Fibroblast of the aortic adventitia (primary cell): ENCODE data around the gene PID1. TPM values are rescaled to one million over a fixed set of nuclear protein-coding genes. Genes with fewer than 3 reads are reported as not detected.

Source experiments
- DNase-seq: peaks from one replicate; pipeline ENCODE4 v3.0.0-alpha.2; 2010; ENCODE audit warnings: low read depth
- H3K4me3 ChIP-seq: 2 replicates; pipeline ENCODE4 v1.5.1; 2011; ENCODE audit warnings: low read depth, mild to moderate bottlenecking, control low read depth, low read length, moderate library complexity
- total RNA-seq: library from RNA; depleted of rRNA; stranded (reverse); fragments of >200 nt; gene quantifications from 2 replicates; pipeline ENCODE4 v1.2.3, GENCODE V29; 2012; ENCODE audit warnings: low replicate concordance
- TF ChIP-seq, protein P1 (sequence below): IDR thresholded peaks from 2 replicates; pipeline ENCODE4 v1.5.1; 2011; ENCODE audit warnings: mild to moderate bottlenecking, low read length, control low read depth, inconsistent platforms; ENCODE audit not compliant: insufficient read depth

The PID1 gene
- total RNA-seq, 1 donor: 13.0 TPM

DNA sequence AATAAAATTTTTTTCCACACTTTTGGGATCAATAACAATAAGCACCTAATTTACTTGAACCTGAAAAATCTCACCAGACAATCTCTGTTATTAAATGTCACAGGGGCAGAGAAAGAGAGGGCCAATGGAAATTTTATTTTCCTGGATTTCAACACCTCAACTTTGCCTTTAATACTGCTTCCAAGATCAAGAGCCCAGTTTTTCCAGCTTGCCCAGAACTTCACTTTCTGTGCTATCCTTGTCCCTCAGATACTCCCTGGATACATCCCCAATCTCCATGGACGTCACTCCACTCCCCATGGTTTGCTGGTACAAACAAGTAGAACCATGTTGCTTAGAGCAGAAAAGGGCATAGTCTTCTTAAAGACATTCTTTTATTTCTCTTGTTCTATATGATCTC, 29.3 kb upstream of the PID1 start:
- DNase-seq: no peak
- no peak overlapping the region for H3K4me3 ChIP-seq
- TF ChIP-seq, protein P1, sequence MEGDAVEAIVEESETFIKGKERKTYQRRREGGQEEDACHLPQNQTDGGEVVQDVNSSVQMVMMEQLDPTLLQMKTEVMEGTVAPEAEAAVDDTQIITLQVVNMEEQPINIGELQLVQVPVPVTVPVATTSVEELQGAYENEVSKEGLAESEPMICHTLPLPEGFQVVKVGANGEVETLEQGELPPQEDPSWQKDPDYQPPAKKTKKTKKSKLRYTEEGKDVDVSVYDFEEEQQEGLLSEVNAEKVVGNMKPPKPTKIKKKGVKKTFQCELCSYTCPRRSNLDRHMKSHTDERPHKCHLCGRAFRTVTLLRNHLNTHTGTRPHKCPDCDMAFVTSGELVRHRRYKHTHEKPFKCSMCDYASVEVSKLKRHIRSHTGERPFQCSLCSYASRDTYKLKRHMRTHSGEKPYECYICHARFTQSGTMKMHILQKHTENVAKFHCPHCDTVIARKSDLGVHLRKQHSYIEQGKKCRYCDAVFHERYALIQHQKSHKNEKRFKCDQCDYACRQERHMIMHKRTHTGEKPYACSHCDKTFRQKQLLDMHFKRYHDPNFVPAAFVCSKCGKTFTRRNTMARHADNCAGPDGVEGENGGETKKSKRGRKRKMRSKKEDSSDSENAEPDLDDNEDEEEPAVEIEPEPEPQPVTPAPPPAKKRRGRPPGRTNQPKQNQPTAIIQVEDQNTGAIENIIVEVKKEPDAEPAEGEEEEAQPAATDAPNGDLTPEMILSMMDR: no peak

DNA sequence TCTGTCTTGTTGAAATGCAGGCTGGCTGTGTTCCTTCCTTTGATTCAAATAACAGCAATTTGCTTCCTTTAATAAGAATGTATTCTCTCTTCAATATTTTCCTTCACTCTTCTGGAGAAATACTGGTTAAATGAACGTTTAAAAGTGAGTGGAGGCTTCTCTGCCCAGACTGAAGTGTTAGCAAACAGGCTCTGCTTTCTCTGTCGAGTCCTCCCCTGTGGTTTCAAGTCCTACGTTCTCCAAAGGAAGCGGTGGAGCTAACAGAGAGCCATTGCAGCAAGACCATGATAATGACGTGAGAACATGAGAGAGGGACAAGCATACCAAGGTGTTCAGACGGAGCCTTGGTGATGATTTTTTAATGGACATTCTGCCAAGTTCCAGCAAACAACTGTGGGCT, 26.2 kb upstream of the PID1 start:
- DNase-seq: peak; percentile 42

DNA sequence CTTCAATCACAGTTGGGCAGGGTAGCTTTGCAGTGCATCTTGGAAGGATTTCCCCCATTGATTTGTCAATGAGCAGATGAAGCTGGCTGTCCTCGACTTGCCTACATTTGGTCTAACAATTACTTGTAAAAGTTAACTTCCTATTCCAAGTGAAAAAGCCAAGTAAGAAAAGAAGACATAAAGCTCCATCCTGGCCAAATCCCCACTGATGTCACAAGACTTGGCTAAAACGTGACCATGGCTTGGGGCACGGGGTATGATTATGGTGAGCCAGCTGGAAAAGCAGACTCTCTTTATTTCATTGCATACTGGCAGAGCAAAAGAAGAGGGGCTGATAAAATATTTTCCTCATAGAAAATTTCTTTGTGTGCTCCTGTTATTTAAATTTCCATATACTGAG, 25.4 kb upstream of the PID1 start:
- TF ChIP-seq, protein P1: no peak
- H3K4me3 ChIP-seq: no peak overlapping the region
- DNase-seq: peak; percentile 21

More for the DNA sequence above, 26.2 kb upstream of the PID1 start:
- TF ChIP-seq, protein P1: no peak
- no peak overlapping the region for H3K4me3 ChIP-seq

DNA sequence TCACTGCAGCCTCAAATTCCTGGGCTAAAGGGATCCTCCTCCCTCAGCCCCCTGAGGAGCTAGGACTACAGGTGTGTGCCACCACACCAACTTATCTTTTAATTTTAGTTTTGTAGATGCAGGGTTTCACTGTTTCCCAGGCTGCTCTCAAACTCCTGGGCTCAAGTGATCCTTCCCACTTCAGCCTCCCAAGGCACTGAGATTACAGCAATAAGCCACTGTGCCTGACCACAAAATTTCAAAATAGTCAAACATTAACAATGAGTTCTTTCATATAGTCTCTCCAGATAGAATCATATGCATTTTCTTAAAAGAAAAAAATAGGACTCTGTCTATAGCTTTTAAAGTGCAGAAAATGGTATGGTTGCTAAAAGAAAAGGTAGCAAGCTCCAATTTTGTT, 24.9 kb upstream of the PID1 start:
- TF ChIP-seq, protein P1: no peak
- DNase-seq: peak; percentile 30

DNA sequence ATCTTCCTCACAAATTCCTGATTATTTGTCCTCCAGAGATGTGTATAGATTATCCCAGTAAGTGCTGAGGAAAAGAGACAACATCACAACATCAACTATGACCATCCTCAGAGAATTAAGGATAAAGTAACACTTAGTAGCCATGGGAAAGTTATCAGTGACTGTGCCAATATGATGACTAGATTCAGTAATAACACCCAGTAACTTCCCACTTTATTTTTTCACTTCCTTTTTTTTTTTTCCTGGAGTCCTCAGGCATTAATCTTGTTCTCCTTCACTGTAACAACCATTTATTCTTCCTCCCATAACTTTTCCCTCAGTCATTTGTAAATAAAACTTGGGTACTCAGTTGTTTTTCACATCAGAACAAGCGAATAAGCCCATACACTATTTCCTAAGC, 16.7 kb upstream of the PID1 start:
- TF ChIP-seq, protein P1: no peak
- no peak overlapping the region for H3K4me3 ChIP-seq
- no peak for DNase-seq

More for the DNA sequence above, 24.9 kb upstream of the PID1 start:
- H3K4me3 ChIP-seq: no peak overlapping the region

DNA sequence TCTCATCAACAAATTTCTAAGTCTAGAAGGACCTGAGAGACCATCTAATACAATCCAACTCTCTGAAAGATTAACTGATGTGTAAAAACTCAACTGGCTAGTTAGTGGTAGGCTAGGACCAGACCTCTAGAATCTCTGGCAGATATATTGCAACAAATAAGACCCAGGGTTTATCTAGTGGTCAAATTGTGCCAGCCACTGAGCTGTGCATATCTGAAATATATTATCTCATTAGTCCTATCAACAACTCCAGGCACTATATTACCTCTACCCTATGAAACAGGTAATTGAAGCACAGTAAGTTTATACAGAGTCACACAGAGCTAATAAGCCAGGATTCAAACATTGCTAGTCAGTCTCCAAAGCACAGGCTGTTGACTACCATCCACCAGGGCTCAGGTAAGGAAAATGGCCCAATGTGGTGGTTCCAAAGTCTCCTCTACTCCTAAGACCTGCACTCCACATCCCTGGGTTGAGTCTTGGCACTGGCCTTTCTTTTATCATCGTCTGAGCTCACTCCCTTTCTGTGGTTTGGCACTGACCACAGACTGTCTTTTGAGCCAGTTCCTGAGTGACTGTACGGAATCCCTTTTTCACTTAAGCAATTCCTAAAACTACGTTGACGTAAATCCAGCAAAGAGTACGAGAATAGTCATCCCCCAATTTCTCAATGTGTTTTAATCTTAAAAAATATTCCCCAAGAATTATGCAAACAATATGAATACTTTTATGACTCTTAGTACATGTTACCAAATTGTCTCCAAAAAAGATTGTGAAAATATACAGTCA, 11.9 kb upstream of the PID1 start:
- TF ChIP-seq, protein P1: no peak
- no peak overlapping the region for H3K4me3 ChIP-seq
- DNase-seq: peak; percentile 99
